BLaER1 (cell line): ENCODE measurements around the gene ST7.

Experiments
- H3K27ac ChIP-seq: shearing (Covaris generic); formaldehyde crosslinking; 2 replicates; pipeline ENCODE4 v1.8.1; 2022
- H3K27me3 ChIP-seq: shearing (Covaris generic); formaldehyde crosslinking; 2 replicates; pipeline ENCODE4 v1.8.1; 2022
- H3K36me3 ChIP-seq: shearing (Covaris generic); formaldehyde crosslinking; 2 replicates; pipeline ENCODE4 v1.8.1; 2022
- H3K4me1 ChIP-seq: shearing (Covaris generic); formaldehyde crosslinking; 2 replicates; pipeline ENCODE4 v1.8.1; 2022
- H3K4me2 ChIP-seq: shearing (Covaris generic); formaldehyde crosslinking; 2 replicates; pipeline ENCODE4 v1.8.1; 2022
- H3K4me3 ChIP-seq: shearing (Covaris generic); formaldehyde crosslinking; 2 replicates; pipeline ENCODE4 v1.8.1; 2022
- H3K9ac ChIP-seq: shearing (Covaris generic); formaldehyde crosslinking; 2 replicates; pipeline ENCODE4 v1.8.1; 2022
- H3K9me3 ChIP-seq: shearing (Covaris generic); formaldehyde crosslinking; 2 replicates; pipeline ENCODE4 v1.8.1; 2022
- H4K20me1 ChIP-seq: shearing (Covaris generic); formaldehyde crosslinking; 2 replicates; pipeline ENCODE4 v1.8.1; 2022
- Cebpa-rat ChIP-seq: shearing (Covaris generic); IDR thresholded peaks from 2 replicates; pipeline ENCODE4 v1.8.1; 2022

The ST7 gene

DNA sequence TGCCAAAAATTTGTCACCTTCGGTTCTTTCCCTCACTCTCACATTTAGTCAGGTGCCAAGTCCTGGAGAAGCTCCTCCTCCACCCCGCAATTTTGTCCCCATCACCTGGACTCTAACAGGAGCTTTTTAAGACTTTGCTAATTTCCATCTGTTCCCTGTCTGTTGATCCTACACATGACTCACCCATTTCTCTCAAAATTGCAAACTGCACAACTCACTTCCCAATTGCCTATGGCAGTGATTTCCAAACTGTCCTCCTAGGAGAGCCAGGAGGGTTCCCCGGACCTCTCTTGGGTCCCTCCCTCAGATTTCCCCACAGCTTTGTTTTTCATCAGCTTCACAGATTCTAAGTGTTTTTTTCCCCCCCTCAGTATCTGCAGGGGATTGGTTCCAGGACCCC, 249.2 kb downstream of the ST7 start:
- H3K4me2 ChIP-seq, result no peak overlapping the region
- no peak overlapping the region for H3K4me3 ChIP-seq
- H3K4me1 ChIP-seq, result no peaks in the 10 kb centered on the region
- no peak overlapping the region for H3K9ac ChIP-seq
- no peaks in the 10 kb centered on the region for H4K20me1 ChIP-seq
- no peaks in the 10 kb centered on the region for H3K27me3 ChIP-seq
- no peaks in the 10 kb centered on the region for H3K9me3 ChIP-seq
- H3K36me3 ChIP-seq, result no peaks in the 10 kb centered on the region
- no peak overlapping the region for H3K27ac ChIP-seq
- no peak for TF ChIP-seq Cebpa-rat

GRCh38 chr7:117203205-117203604, 249.9 kb downstream of the ST7 start:
- no peak overlapping the region for H3K9ac ChIP-seq
- H4K20me1 ChIP-seq, result no peaks in the 10 kb centered on the region
- no peak overlapping the region for H3K27ac ChIP-seq
- no peak overlapping the region for H3K4me2 ChIP-seq
- H3K4me3 ChIP-seq, result no peak overlapping the region
- no peaks in the 10 kb centered on the region for H3K4me1 ChIP-seq
- no peaks in the 10 kb centered on the region for H3K9me3 ChIP-seq
- no peak for TF ChIP-seq Cebpa-rat
- H3K27me3 ChIP-seq, result no peaks in the 10 kb centered on the region
- no peaks in the 10 kb centered on the region for H3K36me3 ChIP-seq

DNA sequence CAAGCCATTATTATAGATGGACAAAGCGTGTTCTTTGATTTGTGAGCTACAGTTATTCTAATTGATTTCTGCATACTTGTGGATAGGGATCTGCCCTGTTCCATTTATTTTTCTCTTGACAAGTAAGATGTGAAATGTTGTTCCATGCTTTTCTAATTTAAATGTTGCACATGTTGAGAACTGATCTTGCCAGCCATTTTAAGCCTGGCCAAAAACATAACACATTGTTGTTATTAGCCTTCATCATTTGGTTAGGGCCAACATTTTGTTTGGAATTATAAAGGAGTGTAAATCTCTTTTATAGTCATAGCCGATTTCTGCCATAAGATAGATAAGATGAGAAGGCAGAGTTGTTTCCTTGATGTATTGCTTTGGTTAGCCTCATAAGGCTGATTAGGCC, 252.6 kb downstream of the ST7 start:
- Histone ChIP-seq H3K9ac (no peak overlapping the region), H3K4me2 (no peak overlapping the region), H3K36me3 (0 out of 2 replicates have a peak, but pooled peaks cover 5% of the 10 kb centered on the region), H3K27me3 (no peaks in the 10 kb centered on the region), H3K9me3 (no peaks in the 10 kb centered on the region), H4K20me1 (no peaks in the 10 kb centered on the region), H3K4me3 (no peak overlapping the region), H3K4me1 (no peaks in the 10 kb centered on the region), H3K27ac (no peak overlapping the region)
- TF ChIP-seq Cebpa-rat, result no peak

DNA sequence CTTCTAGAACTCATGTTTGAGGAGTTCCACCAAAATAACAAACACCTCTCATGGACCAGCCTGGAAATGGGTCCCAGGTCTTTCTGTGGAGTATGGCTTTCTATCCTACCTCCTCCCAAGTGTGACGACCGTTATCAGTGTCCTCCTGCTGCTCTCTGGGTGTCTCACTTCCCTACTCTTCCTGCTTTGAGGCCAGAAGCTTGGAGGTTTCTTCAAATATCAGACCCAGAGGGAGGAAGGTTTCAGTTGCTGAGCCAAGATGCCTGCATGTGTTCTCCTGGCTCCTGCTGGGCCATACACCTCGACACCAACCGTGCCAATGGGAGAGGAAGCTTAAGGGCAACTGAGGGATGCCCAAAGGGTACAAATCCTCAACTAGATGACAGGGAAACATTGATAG, 255.0 kb downstream of the ST7 start:
- TF ChIP-seq Cebpa-rat, result no peak
- no peak overlapping the region for H3K9ac ChIP-seq
- H3K4me2 ChIP-seq, result no peak overlapping the region
- no peaks in the 10 kb centered on the region for H3K4me1 ChIP-seq
- no peak overlapping the region for H3K4me3 ChIP-seq
- H3K27me3 ChIP-seq, result no peaks in the 10 kb centered on the region
- no peaks in the 10 kb centered on the region for H4K20me1 ChIP-seq
- no peaks in the 10 kb centered on the region for H3K9me3 ChIP-seq
- H3K27ac ChIP-seq, result no peak overlapping the region
- 0 out of 2 replicates have a peak, but pooled peaks cover 5% of the 10 kb centered on the region for H3K36me3 ChIP-seq

- H3K9ac ChIP-seq, result no peak overlapping the region
- no peaks in the 10 kb centered on the region for H3K9me3 ChIP-seq
- H3K4me3 ChIP-seq, result no peak overlapping the region
- no peaks in the 10 kb centered on the region for H3K4me1 ChIP-seq
- no peaks in the 10 kb centered on the region for H3K27me3 ChIP-seq
- no peak for TF ChIP-seq Cebpa-rat
- 0 out of 2 replicates have a peak, but pooled peaks cover 5% of the 10 kb centered on the region for H3K36me3 ChIP-seq
- H3K4me2 ChIP-seq, result no peak overlapping the region
- no peaks in the 10 kb centered on the region for H4K20me1 ChIP-seq
- H3K27ac ChIP-seq, result no peak overlapping the region
Observed at GRCh38 chr7:117210397-117210796, 257.1 kb downstream of the ST7 start.

DNA sequence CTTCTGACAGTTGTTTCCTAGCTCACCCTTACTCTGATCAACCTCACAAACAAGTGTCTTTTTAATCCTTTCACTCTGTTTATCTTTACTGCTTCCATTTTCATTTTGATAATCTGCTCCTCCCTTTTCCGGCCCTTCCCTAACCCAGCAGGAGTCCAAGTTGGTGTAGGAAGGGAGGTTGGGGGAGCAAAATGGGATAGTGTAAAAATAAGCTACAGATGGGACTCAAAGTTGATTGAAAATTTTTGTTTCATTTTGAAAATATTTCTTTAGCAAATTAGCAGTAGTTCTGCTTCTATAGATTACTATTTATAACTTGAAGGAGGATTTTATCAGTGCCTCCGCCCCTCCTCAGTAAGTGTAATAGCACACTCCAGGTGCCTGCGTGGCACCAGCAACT, 257.6 kb downstream of the ST7 start:
- no peak for TF ChIP-seq Cebpa-rat
- H3K27ac ChIP-seq, result no peak overlapping the region
- no peak overlapping the region for H3K9ac ChIP-seq
- 0 out of 2 replicates have a peak, but pooled peaks cover 5% of the 10 kb centered on the region for H3K36me3 ChIP-seq
- no peak overlapping the region for H3K4me2 ChIP-seq
- no peaks in the 10 kb centered on the region for H4K20me1 ChIP-seq
- H3K27me3 ChIP-seq, result no peaks in the 10 kb centered on the region
- no peaks in the 10 kb centered on the region for H3K4me1 ChIP-seq
- no peak overlapping the region for H3K4me3 ChIP-seq
- H3K9me3 ChIP-seq, result no peaks in the 10 kb centered on the region

- H3K4me1 ChIP-seq, result no peaks in the 10 kb centered on the region
- 0 out of 2 replicates have a peak, but pooled peaks cover 5% of the 10 kb centered on the region for H3K36me3 ChIP-seq
- H3K27ac ChIP-seq, result no peak overlapping the region
- TF ChIP-seq Cebpa-rat, result no peak
- no peaks in the 10 kb centered on the region for H4K20me1 ChIP-seq
- H3K9me3 ChIP-seq, result no peaks in the 10 kb centered on the region
- no peak overlapping the region for H3K4me3 ChIP-seq
- H3K27me3 ChIP-seq, result no peaks in the 10 kb centered on the region
- no peak overlapping the region for H3K9ac ChIP-seq
- no peak overlapping the region for H3K4me2 ChIP-seq
Observed at GRCh38 chr7:117211614-117212013, 258.3 kb downstream of the ST7 start.

GRCh38 chr7:117212969-117213877, 259.9 kb downstream of the ST7 start:
- no peak for TF ChIP-seq Cebpa-rat
- H3K27ac ChIP-seq, result no peak overlapping the region
- H3K9me3 ChIP-seq, result no peaks in the 10 kb centered on the region
- 0 out of 2 replicates have a peak, but pooled peaks cover 5% of the 10 kb centered on the region for H3K36me3 ChIP-seq
- H3K9ac ChIP-seq, result no peak overlapping the region
- no peak overlapping the region for H3K4me3 ChIP-seq
- H3K27me3 ChIP-seq, result no peaks in the 10 kb centered on the region
- no peak overlapping the region for H3K4me2 ChIP-seq
- no peaks in the 10 kb centered on the region for H4K20me1 ChIP-seq
- H3K4me1 ChIP-seq, result no peaks in the 10 kb centered on the region

- TF ChIP-seq Cebpa-rat, result no peak
- Histone ChIP-seq H3K9me3 (no peaks in the 10 kb centered on the region), H3K4me2 (no peak overlapping the region), H4K20me1 (no peaks in the 10 kb centered on the region), H3K27me3 (no peaks in the 10 kb centered on the region), H3K4me3 (no peak overlapping the region), H3K36me3 (no peaks in the 10 kb centered on the region), H3K27ac (no peak overlapping the region), H3K9ac (no peak overlapping the region), H3K4me1 (no peaks in the 10 kb centered on the region)
Observed at GRCh38 chr7:117216010-117216409, 262.7 kb downstream of the ST7 start.

DNA sequence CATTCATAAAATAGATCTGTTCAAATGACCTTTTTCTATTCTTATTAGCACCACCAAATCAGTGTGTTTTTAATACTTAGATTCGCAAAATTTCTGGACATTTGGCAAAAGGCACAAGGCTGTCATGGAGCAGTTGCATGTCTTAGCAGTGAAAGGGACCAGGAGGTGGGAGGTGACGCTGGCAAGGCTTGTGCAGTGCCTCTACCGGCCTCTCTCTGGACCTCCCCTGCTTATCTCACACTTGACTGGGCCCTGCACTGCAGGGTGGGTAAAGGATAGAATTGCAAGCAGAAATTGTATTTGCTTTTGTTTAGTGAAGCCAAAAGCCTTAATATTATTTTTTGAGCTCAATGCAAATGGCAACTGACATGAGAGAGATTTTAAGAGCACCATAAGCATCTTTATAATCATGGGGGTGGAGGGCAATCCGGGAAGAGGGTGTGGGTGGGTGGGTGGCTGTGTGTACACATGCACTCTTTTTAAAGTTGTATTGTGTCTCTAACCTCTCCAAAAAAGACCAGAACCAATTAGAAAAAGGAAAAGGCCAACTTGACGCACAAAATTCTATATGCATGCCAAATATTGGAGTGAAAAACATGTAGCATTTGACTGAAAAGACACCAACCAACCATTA, 263.3 kb downstream of the ST7 start:
- no peaks in the 10 kb centered on the region for H4K20me1 ChIP-seq
- H3K9ac ChIP-seq, result no peak overlapping the region
- H3K27me3 ChIP-seq, result no peaks in the 10 kb centered on the region
- no peak overlapping the region for H3K4me2 ChIP-seq
- H3K36me3 ChIP-seq, result no peaks in the 10 kb centered on the region
- no peak for TF ChIP-seq Cebpa-rat
- no peaks in the 10 kb centered on the region for H3K4me1 ChIP-seq
- H3K9me3 ChIP-seq, result no peaks in the 10 kb centered on the region
- H3K4me3 ChIP-seq, result no peak overlapping the region
- no peak overlapping the region for H3K27ac ChIP-seq
